BJ (cell line): ENCODE results near the gene MAB21L2. TPM values are rescaled to one million over a fixed set of nuclear protein-coding genes. Genes with fewer than 3 reads are reported as not detected.

Experiments
- CTCF ChIA-PET: fragments of 350-600 bp; formaldehyde crosslinking; extraction: SDS; loops from one replicate; lab custom pipeline; 2021; ENCODE audit warnings: antibody characterized with exemption, inconsistent platforms; lab: Yijun Ruan, JAX
- POLR2A ChIA-PET: fragments of 300-600 bp; sonication (Branson Sonifier 250); formaldehyde crosslinking; extraction: SDS; loops from one replicate; lab custom pipeline; 2021; ENCODE audit warnings: antibody characterized with exemption; lab: Charles Lee
- DNase-seq: peaks from one replicate; pipeline ENCODE4 v3.0.0-alpha.2; 2011; ENCODE audit warnings: low read depth
- H3K27me3 ChIP-seq: 2 replicates; pipeline ENCODE4 v1.6.0; 2011; ENCODE audit warnings: low read length; ENCODE audit not compliant: control insufficient read depth, insufficient read depth
- H3K36me3 ChIP-seq: 2 replicates; pipeline ENCODE4 v1.5.1; 2011; ENCODE audit warnings: low read length; ENCODE audit not compliant: control insufficient read depth, insufficient read depth
- H3K4me3 ChIP-seq: 2 replicates; pipeline ENCODE4 v1.5.1; 2011; ENCODE audit warnings: low read depth, mild to moderate bottlenecking, control low read depth, low read length
- CTCF ChIP-seq: IDR thresholded peaks from 2 replicates; pipeline ENCODE4 v1.5.1; 2011; ENCODE audit warnings: low read depth, mild to moderate bottlenecking, control low read depth, inconsistent platforms, low read length, moderate library complexity; ENCODE audit not compliant: insufficient read depth
- polyA plus RNA-seq: library from polyadenylated mRNA; depleted of rRNA; stranded (reverse); fragments of >200 nt; gene quantifications from 2 replicates; pipeline ENCODE4 v1.2.3, GENCODE V29; 2011

The MAB21L2 gene
- polyA plus RNA-seq, 1 experiment = not detected

- no peak for TF ChIP-seq CTCF
- Histone ChIP-seq H3K27me3 (no peaks in the 10 kb centered on the region), H3K4me3 (no peak overlapping the region), H3K36me3 (no peaks in the 10 kb centered on the region)
- ChIA-PET POLR2A (no interaction called here), CTCF (interaction anchor here (0.6 kb wide), 1 partner anchor 85 kb away, joined by 5 read pairs; no protein-coding TSS in a partner anchor)
- DNase-seq = no peak
Measured at GRCh38 chr4:150600812-150601445, 19.0 kb downstream of the MAB21L2 start.

GRCh38 chr4:150609131-150609530, 27.2 kb downstream of the MAB21L2 start:
- no peaks in the 10 kb centered on the region for H3K36me3 ChIP-seq
- H3K4me3 ChIP-seq = no peak overlapping the region
- H3K27me3 ChIP-seq = no peaks in the 10 kb centered on the region
- DNase-seq = no peak
- ChIA-PET CTCF (interaction anchor here (0.6 kb wide), 1 partner anchor 57 kb away, joined by 3 read pairs; no protein-coding TSS in a partner anchor), POLR2A (no interaction called here)
- TF ChIP-seq CTCF = no peak

- TF ChIP-seq CTCF = no peak
- Histone ChIP-seq H3K36me3 (no peaks in the 10 kb centered on the region), H3K27me3 (no peaks in the 10 kb centered on the region), H3K4me3 (no peak overlapping the region)
- POLR2A ChIA-PET = no interaction called here
- DNase-seq = no peak
- CTCF ChIA-PET = interaction anchor here (0.7 kb wide), 1 partner anchor 495 kb away, joined by 3 read pairs; no protein-coding TSS in a partner anchor
Measured at GRCh38 chr4:150619042-150619441, 37.1 kb downstream of the MAB21L2 start.

GRCh38 chr4:150624055-150624454, 42.1 kb downstream of the MAB21L2 start:
- Histone ChIP-seq H3K27me3 (no peaks in the 10 kb centered on the region), H3K4me3 (no peak overlapping the region), H3K36me3 (no peaks in the 10 kb centered on the region)
- DNase-seq = no peak
- TF ChIP-seq CTCF = no peak
- ChIA-PET POLR2A (no interaction called here), CTCF (no interaction called here)

GRCh38 chr4:150625033-150625432, 43.1 kb downstream of the MAB21L2 start:
- CTCF ChIA-PET = interaction anchor here (0.6 to 1.8 kb wide), 3 partner anchors 8 to 242 kb away, joined by 3 to 5 read pairs (median 3); no protein-coding TSS in a partner anchor
- H3K4me3 ChIP-seq = no peak overlapping the region
- no peak for DNase-seq
- TF ChIP-seq CTCF = no peak
- no peaks in the 10 kb centered on the region for H3K27me3 ChIP-seq
- POLR2A ChIA-PET = no interaction called here
- no peaks in the 10 kb centered on the region for H3K36me3 ChIP-seq
